Suprapubic skin (tissue), 3 donors: ENCODE data around the gene NPAS3.

Experiments used
- POLR2AphosphoS5 ChIP-seq, 3 donors: sonication (generic); formaldehyde crosslinking; IDR thresholded peaks; one replicate each; pipeline ENCODE4 v1.6.1; 2017; ENCODE audit warnings: antibody characterized with exemption in 3 of 3
- TF ChIP-seq, protein P1 (sequence below), 2 donors: fragments of 200-600 bp in 1 of 2; fragments of 450-650 bp in 1 of 2; sonication (generic) in 1 of 2; IDR thresholded peaks; one replicate each; pipeline ENCODE4 v1.5.1; 2016 to 2019; ENCODE audit warnings: antibody characterized with exemption in 2 of 2, mild to moderate bottlenecking in 1 of 2, moderate library complexity in 1 of 2

DNA sequence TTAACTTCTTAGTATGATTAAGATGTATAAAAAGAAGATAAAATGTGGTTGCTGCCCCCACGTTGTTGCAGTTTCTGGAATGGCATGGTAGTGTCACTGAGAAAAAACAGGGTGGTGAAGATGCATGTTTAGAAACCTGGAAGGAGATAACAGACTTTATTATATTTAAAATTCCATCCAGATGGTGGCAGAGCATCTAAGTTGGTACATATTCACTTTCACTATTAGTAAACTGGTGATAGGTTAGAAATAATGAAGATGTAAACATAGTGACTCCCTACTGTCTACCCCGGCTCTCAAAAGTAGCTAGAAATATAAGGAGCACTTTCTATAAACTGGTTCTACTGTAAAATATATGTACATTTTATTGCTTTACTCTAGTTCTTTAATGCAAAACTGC, 279.3 kb downstream of the NPAS3 start:
- TF ChIP-seq, protein P1, sequence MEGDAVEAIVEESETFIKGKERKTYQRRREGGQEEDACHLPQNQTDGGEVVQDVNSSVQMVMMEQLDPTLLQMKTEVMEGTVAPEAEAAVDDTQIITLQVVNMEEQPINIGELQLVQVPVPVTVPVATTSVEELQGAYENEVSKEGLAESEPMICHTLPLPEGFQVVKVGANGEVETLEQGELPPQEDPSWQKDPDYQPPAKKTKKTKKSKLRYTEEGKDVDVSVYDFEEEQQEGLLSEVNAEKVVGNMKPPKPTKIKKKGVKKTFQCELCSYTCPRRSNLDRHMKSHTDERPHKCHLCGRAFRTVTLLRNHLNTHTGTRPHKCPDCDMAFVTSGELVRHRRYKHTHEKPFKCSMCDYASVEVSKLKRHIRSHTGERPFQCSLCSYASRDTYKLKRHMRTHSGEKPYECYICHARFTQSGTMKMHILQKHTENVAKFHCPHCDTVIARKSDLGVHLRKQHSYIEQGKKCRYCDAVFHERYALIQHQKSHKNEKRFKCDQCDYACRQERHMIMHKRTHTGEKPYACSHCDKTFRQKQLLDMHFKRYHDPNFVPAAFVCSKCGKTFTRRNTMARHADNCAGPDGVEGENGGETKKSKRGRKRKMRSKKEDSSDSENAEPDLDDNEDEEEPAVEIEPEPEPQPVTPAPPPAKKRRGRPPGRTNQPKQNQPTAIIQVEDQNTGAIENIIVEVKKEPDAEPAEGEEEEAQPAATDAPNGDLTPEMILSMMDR (IDR thresholded peaks at IDR 0.05): no peak
- TF ChIP-seq POLR2AphosphoS5 (IDR thresholded peaks at IDR 0.05): no peak
